ENCODE data around the gene TAS2R14.

Gene TAS2R14

DNA sequence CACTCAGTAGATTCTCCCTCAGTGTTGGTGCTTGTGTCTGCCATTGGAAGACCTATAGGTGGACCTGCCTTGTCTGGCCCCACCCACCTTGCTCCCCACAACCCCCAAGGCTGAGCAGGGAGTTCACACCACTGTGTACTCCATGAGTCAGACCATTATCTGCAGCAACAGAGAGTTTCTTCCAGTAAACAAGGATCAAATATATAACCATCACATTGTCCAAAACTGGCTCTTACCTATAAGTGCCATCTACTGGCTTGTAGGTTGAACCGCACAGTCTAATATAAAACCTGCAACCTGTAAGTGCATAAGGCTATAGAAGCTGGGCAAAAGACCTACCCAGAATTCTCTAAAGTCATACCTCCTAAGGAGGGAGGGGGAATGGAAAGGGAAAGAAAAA, 37.6 kb downstream of the TAS2R14 start:
- peak in 1 of 2 experiments; percentile 8 for DNase-seq

- DNase-seq = no peak
Measured at GRCh38 chr12:10900972-10901371, 38.1 kb downstream of the TAS2R14 start.

GRCh38 chr12:10900530-10900929, 38.5 kb downstream of the TAS2R14 start:
- DNase-seq = no peak

- no peak for DNase-seq
Measured at GRCh38 chr12:10896854-10897253, 42.2 kb downstream of the TAS2R14 start.

GRCh38 chr12:10891937-10892336, 47.1 kb downstream of the TAS2R14 start:
- no peak for DNase-seq

- no peak for DNase-seq
Measured at GRCh38 chr12:10889226-10889625, 49.8 kb downstream of the TAS2R14 start.
